ENCODE data around the gene HUNK. TPM values are rescaled to one million over a fixed set of nuclear protein-coding genes. Genes with fewer than 3 reads are reported as not detected.

The HUNK gene
- total RNA-seq, 1 donor from 2014 or later, result 3.1 TPM

GRCh38 chr21:31931644-31932469, 59.0 kb downstream of the HUNK start:
- no peak for TF ChIP-seq CTCF (IDR thresholded peaks at IDR 0.05; ENCODE audit: insufficient read depth, low read length, poor library complexity, severe bottlenecking)
- no peak for DNase-seq (ENCODE audit: low read depth)
- H3K27me3 ChIP-seq (ENCODE audit: control insufficient read depth, insufficient read depth, low read length), result no peaks in the 10 kb centered on the region
- H3K36me3 ChIP-seq (ENCODE audit: control insufficient read depth, insufficient read depth, low read length), result no peaks in the 10 kb centered on the region
- no peak overlapping the region for H3K4me3 ChIP-seq (ENCODE audit: low read depth, low read length)

DNA sequence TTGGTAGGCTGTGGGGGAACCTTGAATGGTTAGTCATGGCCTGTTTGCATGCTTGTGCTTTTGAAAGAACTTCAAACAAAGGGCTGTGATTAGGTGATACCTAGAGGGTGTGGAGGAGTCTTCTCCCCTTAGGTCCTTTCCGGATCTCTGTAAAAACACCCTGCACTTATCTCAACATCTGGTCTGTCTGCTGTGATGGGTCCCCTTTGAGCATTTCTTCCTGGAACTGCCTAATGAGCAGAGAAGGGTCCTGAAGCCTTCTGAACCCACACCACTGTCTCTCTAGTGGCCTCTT, 59.6 kb downstream of the HUNK start:
- no peak for DNase-seq (ENCODE audit: low read depth)
- Histone ChIP-seq H3K27me3 (ENCODE audit: control insufficient read depth, insufficient read depth, low read length) (no peaks in the 10 kb centered on the region), H3K36me3 (ENCODE audit: control insufficient read depth, insufficient read depth, low read length) (no peaks in the 10 kb centered on the region), H3K4me3 (ENCODE audit: low read depth, low read length) (no peak overlapping the region)
- no peak for TF ChIP-seq CTCF (IDR thresholded peaks at IDR 0.05; ENCODE audit: insufficient read depth, low read length, poor library complexity, severe bottlenecking)

GRCh38 chr21:31937303-31937702, 64.5 kb downstream of the HUNK start:
- no peaks in the 10 kb centered on the region for H3K36me3 ChIP-seq (ENCODE audit: control insufficient read depth, insufficient read depth, low read length)
- TF ChIP-seq CTCF (IDR thresholded peaks at IDR 0.05; ENCODE audit: insufficient read depth, low read length, poor library complexity, severe bottlenecking), result no peak
- no peak overlapping the region for H3K4me3 ChIP-seq (ENCODE audit: low read depth, low read length)
- no peaks in the 10 kb centered on the region for H3K27me3 ChIP-seq (ENCODE audit: control insufficient read depth, insufficient read depth, low read length)
- DNase-seq (ENCODE audit: low read depth), result no peak

DNA sequence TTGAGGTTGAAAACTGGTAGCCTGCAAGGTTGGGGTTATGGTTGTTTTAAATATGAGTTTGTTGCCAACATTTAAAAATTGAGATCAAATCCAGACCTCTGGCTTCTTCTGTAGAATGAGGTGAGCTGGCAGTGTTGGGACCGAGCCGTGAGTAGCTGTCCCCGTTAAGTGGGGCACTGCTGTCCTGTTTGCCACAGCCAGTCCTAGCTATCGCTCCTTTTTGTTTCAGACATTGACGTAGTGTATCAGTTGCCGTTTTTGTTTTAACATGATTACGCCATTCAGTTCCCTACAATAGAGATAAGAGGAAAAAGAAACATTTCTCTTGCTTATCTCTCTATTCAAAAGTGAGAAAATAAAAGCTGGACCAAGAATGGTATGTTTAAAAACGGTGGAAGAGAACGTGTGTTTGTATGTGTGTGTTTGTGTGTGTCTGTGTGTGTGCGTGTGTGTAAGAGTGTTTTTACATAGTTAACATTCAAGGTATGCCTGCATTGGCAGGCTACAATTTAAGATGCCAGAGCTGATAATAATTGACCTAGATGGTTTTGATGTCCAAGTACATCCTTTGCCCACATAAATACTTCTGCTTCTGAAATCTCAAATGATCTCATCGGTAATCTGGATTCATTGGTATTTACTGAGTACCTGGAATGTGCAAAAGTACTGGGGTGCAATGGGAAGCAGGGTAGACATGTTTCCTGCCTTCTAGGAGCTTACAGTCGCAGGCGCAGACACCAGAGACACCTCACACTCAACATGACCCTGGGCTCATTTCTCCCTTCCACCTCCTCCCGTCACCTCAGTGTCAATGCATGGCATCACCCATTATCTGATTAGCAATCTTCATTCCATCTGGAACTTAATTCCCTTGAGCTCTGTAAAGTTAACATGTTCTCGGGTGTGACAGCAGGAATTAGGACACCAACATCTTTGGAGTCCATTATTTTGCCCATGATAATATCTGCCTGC, 65.8 kb downstream of the HUNK start:
- no peak overlapping the region for H3K4me3 ChIP-seq (ENCODE audit: low read depth, low read length)
- DNase-seq (ENCODE audit: low read depth), result no peak
- no peak for TF ChIP-seq CTCF (IDR thresholded peaks at IDR 0.05; ENCODE audit: insufficient read depth, low read length, poor library complexity, severe bottlenecking)
- H3K27me3 ChIP-seq (ENCODE audit: control insufficient read depth, insufficient read depth, low read length), result no peaks in the 10 kb centered on the region
- no peaks in the 10 kb centered on the region for H3K36me3 ChIP-seq (ENCODE audit: control insufficient read depth, insufficient read depth, low read length)

DNA sequence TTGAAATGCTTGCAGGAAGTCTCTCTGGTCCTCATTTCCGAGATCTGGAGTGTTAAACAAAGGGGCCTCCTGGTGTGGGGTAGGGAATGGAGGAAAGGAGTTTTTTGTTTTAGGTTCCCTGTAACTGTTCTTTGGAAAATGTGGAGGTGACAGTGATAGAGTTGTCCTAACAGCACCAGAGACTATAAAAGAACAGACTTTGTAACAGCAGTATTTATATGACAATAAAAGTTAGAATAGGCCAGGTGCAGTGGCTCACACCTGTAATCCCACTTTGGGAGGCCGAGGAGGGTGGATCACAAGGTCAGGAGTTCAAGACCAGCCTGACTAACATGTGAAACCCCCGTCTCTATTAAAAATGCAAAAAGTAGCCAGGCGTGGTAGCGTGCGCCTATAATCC, 68.9 kb downstream of the HUNK start:
- TF ChIP-seq CTCF (IDR thresholded peaks at IDR 0.05; ENCODE audit: insufficient read depth, low read length, poor library complexity, severe bottlenecking), result no peak
- Histone ChIP-seq H3K4me3 (ENCODE audit: low read depth, low read length) (no peak overlapping the region), H3K36me3 (ENCODE audit: control insufficient read depth, insufficient read depth, low read length) (no peaks in the 10 kb centered on the region), H3K27me3 (ENCODE audit: control insufficient read depth, insufficient read depth, low read length) (no peaks in the 10 kb centered on the region)
- DNase-seq (ENCODE audit: low read depth), result no peak
